GM13976 (cell line): ENCODE measurements around the gene NLRP1.

Source experiments
- DNase-seq: peaks from one replicate; pipeline ENCODE4 v3.0.0; 2012; ENCODE audit warnings: low spot score
- CTCF ChIP-seq: IDR thresholded peaks from 2 replicates; pipeline ENCODE4 v1.5.1; 2012; ENCODE audit warnings: borderline replicate concordance, mild to moderate bottlenecking; ENCODE audit not compliant: insufficient read depth; ENCODE audit errors: extremely low read depth, missing control alignments, control extremely low read depth
- in situ Hi-C: fragments of 300-500 bp; cut with MboI; formaldehyde crosslinking; loops from one replicate; pipeline ENCODE4 v1.12.0; 2022; ENCODE audit warnings: low sequenced_read_pairs, mixed read lengths, inconsistent platforms; ENCODE audit not compliant: unreplicated experiment

Gene NLRP1

GRCh38 chr17:5485270-5486205, 98.8 kb downstream of the NLRP1 start, which contains the start of gene DERL2:
DERL2 (minus strand) TSS chr17:5486178; CDS start chr17:5486161, 17 bp downstream.
- no peak for TF ChIP-seq CTCF
- DNase-seq: no peak
- in situ Hi-C loops: no loop called here

GRCh38 chr17:5481451-5481850, 102.9 kb downstream of the NLRP1 start:
- TF ChIP-seq CTCF: no peak
- in situ Hi-C loops: no loop called here
- no peak for DNase-seq

GRCh38 chr17:5480962-5481361, 103.3 kb downstream of the NLRP1 start:
- in situ Hi-C loops: no loop called here
- no peak for TF ChIP-seq CTCF

GRCh38 chr17:5478992-5479391, 105.3 kb downstream of the NLRP1 start:
- in situ Hi-C loops: no loop called here
- no peak for DNase-seq
- no peak for TF ChIP-seq CTCF

More at GRCh38 chr17:5480962-5481361, 103.3 kb downstream of the NLRP1 start:
- DNase-seq: no peak

GRCh38 chr17:5473906-5474305, 110.4 kb downstream of the NLRP1 start:
- TF ChIP-seq CTCF: no peak
- in situ Hi-C loops: no loop called here
- no peak for DNase-seq

GRCh38 chr17:5472511-5472910, 111.8 kb downstream of the NLRP1 start:
- DNase-seq: no peak
- in situ Hi-C loops: no loop called here
- no peak for TF ChIP-seq CTCF
